HepG2 (cell line): ENCODE measurements around the gene DLG1.

Experiments
- CHD4 ChIP-seq: fragments of 200-600 bp; sonication (generic); IDR thresholded peaks from 2 replicates; pipeline ENCODE4 v1.7.0; 2017; ENCODE audit warnings: mild to moderate bottlenecking, low read length, borderline replicate concordance
- EEA1 ChIP-seq: sonication (generic); formaldehyde crosslinking; IDR thresholded peaks from 2 replicates; pipeline ENCODE4 v1.5.1; 2020; ENCODE audit warnings: mild to moderate bottlenecking, missing genetic modification reagents, borderline replicate concordance
- FOXA1 ChIP-seq, 2 experiments: fragments of 450-650 bp in 1 of 2; sonication (generic) in 1 of 2; formaldehyde crosslinking in 1 of 2; IDR thresholded peaks; 2 replicates each; pipeline versions ENCODE4 v1.4.0 to v1.6.1; 2016 to 2020; ENCODE audit warnings: missing genetic modification reagents in 1 of 2
- MAX ChIP-seq: IDR thresholded peaks from 2 replicates; pipeline ENCODE4 v1.6.1; 2012; ENCODE audit warnings: inconsistent platforms
- MYNN ChIP-seq: sonication (generic); formaldehyde crosslinking; IDR thresholded peaks from 2 replicates; pipeline ENCODE4 v1.4.0; 2020; ENCODE audit warnings: mild to moderate bottlenecking, low read depth, missing genetic modification reagents
- NFIB ChIP-seq: sonication (generic); formaldehyde crosslinking; IDR thresholded peaks from 2 replicates; pipeline ENCODE4 v1.9.0; 2021; ENCODE audit warnings: missing genetic modification reagents, mild to moderate bottlenecking, borderline replicate concordance
- SRSF9 ChIP-seq: fragments of 200-400 bp; formaldehyde crosslinking; IDR thresholded peaks from 2 replicates; pipeline ENCODE4 v1.6.1; 2018; ENCODE audit warnings: borderline replicate concordance, mild to moderate bottlenecking, low read depth, low read length; ENCODE audit not compliant: insufficient read depth, poor library complexity, severe bottlenecking
- TAF1 ChIP-seq: sonication (generic); formaldehyde crosslinking; IDR thresholded peaks from 2 replicates; pipeline ENCODE4 v1.4.0; 2020; ENCODE audit warnings: missing genetic modification reagents
- TF ChIP-seq, protein P1 (sequence below): sonication (generic); formaldehyde crosslinking; IDR thresholded peaks from 2 replicates; pipeline ENCODE4 v1.5.0; 2020; ENCODE audit warnings: missing genetic modification reagents
- TF ChIP-seq, protein P2 (sequence below): sonication (generic); formaldehyde crosslinking; IDR thresholded peaks from 2 replicates; pipeline ENCODE4 v1.5.0; 2020; ENCODE audit warnings: mild to moderate bottlenecking, missing genetic modification reagents, moderate library complexity
- TF ChIP-seq, protein P3 (sequence below): sonication (generic); formaldehyde crosslinking; IDR thresholded peaks from 2 replicates; pipeline ENCODE4 v1.5.0; 2020; ENCODE audit warnings: mild to moderate bottlenecking, missing genetic modification reagents, borderline replicate concordance

DNA sequence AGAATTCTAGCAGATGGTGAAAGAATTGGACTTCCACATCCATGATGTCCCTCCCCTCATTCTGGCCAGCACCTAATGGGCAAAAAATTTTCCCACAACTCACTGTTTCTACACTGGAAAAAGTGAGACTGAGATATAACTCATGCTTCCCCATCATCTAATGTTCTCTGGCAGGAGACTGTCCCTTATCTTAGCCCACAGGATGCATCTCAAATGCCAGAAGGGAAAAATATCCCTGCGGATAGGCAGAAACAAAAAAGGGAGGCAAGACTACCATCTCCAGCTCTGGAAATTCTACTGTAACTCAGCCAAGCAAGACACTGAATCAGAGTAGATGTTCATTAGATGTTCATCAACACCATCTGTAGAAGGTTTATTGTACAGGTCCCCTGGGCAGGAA lies 58.6 kb downstream of the DLG1 start:
- TF ChIP-seq, protein P1, sequence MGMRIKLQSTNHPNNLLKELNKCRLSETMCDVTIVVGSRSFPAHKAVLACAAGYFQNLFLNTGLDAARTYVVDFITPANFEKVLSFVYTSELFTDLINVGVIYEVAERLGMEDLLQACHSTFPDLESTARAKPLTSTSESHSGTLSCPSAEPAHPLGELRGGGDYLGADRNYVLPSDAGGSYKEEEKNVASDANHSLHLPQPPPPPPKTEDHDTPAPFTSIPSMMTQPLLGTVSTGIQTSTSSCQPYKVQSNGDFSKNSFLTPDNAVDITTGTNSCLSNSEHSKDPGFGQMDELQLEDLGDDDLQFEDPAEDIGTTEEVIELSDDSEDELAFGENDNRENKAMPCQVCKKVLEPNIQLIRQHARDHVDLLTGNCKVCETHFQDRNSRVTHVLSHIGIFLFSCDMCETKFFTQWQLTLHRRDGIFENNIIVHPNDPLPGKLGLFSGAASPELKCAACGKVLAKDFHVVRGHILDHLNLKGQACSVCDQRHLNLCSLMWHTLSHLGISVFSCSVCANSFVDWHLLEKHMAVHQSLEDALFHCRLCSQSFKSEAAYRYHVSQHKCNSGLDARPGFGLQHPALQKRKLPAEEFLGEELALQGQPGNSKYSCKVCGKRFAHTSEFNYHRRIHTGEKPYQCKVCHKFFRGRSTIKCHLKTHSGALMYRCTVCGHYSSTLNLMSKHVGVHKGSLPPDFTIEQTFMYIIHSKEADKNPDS: no peak
- TF ChIP-seq MYNN (no peak), SRSF9 (no peak), TAF1 (CRISPR knock-in tag) (no peak), EEA1 (CRISPR knock-in tag) (no peak), FOXA1 (IDR thresholded peaks at IDR 0.05) (no peak), FOXA1 (CRISPR knock-in tag; IDR thresholded peaks at IDR 0.05) (no peak), NFIB (CRISPR knock-in tag) (no peak), CHD4 (no peak), MAX (no peak)
- TF ChIP-seq, protein P2, sequence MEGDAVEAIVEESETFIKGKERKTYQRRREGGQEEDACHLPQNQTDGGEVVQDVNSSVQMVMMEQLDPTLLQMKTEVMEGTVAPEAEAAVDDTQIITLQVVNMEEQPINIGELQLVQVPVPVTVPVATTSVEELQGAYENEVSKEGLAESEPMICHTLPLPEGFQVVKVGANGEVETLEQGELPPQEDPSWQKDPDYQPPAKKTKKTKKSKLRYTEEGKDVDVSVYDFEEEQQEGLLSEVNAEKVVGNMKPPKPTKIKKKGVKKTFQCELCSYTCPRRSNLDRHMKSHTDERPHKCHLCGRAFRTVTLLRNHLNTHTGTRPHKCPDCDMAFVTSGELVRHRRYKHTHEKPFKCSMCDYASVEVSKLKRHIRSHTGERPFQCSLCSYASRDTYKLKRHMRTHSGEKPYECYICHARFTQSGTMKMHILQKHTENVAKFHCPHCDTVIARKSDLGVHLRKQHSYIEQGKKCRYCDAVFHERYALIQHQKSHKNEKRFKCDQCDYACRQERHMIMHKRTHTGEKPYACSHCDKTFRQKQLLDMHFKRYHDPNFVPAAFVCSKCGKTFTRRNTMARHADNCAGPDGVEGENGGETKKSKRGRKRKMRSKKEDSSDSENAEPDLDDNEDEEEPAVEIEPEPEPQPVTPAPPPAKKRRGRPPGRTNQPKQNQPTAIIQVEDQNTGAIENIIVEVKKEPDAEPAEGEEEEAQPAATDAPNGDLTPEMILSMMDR (CRISPR knock-in tag): no peak
- TF ChIP-seq, protein P3, sequence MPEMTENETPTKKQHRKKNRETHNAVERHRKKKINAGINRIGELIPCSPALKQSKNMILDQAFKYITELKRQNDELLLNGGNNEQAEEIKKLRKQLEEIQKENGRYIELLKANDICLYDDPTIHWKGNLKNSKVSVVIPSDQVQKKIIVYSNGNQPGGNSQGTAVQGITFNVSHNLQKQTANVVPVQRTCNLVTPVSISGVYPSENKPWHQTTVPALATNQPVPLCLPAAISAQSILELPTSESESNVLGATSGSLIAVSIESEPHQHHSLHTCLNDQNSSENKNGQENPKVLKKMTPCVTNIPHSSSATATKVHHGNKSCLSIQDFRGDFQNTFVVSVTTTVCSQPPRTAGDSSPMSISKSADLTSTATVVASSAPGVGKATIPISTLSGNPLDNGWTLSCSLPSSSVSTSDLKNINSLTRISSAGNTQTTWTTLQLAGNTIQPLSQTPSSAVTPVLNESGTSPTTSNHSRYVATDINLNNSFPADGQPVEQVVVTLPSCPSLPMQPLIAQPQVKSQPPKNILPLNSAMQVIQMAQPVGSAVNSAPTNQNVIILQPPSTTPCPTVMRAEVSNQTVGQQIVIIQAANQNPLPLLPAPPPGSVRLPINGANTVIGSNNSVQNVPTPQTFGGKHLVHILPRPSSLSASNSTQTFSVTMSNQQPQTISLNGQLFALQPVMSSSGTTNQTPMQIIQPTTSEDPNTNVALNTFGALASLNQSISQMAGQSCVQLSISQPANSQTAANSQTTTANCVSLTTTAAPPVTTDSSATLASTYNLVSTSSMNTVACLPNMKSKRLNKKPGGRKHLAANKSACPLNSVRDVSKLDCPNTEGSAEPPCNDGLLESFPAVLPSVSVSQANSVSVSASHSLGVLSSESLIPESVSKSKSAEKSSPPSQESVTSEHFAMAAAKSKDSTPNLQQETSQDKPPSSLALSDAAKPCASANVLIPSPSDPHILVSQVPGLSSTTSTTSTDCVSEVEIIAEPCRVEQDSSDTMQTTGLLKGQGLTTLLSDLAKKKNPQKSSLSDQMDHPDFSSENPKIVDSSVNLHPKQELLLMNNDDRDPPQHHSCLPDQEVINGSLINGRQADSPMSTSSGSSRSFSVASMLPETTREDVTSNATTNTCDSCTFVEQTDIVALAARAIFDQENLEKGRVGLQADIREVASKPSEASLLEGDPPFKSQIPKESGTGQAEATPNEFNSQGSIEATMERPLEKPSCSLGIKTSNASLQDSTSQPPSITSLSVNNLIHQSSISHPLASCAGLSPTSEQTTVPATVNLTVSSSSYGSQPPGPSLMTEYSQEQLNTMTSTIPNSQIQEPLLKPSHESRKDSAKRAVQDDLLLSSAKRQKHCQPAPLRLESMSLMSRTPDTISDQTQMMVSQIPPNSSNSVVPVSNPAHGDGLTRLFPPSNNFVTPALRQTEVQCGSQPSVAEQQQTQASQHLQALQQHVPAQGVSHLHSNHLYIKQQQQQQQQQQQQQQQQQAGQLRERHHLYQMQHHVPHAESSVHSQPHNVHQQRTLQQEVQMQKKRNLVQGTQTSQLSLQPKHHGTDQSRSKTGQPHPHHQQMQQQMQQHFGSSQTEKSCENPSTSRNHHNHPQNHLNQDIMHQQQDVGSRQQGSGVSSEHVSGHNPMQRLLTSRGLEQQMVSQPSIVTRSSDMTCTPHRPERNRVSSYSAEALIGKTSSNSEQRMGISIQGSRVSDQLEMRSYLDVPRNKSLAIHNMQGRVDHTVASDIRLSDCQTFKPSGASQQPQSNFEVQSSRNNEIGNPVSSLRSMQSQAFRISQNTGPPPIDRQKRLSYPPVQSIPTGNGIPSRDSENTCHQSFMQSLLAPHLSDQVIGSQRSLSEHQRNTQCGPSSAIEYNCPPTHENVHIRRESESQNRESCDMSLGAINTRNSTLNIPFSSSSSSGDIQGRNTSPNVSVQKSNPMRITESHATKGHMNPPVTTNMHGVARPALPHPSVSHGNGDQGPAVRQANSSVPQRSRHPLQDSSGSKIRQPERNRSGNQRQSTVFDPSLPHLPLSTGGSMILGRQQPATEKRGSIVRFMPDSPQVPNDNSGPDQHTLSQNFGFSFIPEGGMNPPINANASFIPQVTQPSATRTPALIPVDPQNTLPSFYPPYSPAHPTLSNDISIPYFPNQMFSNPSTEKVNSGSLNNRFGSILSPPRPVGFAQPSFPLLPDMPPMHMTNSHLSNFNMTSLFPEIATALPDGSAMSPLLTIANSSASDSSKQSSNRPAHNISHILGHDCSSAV (CRISPR knock-in tag): no peak
